Tibial nerve (tissue), 3 donors: ENCODE results near the gene HCFC1R1.

ENCODE experiments used
- CTCF ChIP-seq, 5 experiments: fragments of 200-600 bp in 3 of 5; fragments of 450-650 bp in 2 of 5; sonication (generic) in 3 of 5; IDR thresholded peaks; one replicate each; pipeline ENCODE4 v1.5.1; 2016 to 2019; ENCODE audit warnings: antibody characterized with exemption in 5 of 5, mild to moderate bottlenecking in 3 of 5, moderate library complexity in 2 of 5
- POLR2A ChIP-seq, 2 donors: fragments of 450-650 bp; IDR thresholded peaks; one replicate each; pipeline ENCODE4 v1.6.1; 2017; ENCODE audit warnings: antibody characterized with exemption in 2 of 2, mild to moderate bottlenecking in 2 of 2, moderate library complexity in 2 of 2

DNA sequence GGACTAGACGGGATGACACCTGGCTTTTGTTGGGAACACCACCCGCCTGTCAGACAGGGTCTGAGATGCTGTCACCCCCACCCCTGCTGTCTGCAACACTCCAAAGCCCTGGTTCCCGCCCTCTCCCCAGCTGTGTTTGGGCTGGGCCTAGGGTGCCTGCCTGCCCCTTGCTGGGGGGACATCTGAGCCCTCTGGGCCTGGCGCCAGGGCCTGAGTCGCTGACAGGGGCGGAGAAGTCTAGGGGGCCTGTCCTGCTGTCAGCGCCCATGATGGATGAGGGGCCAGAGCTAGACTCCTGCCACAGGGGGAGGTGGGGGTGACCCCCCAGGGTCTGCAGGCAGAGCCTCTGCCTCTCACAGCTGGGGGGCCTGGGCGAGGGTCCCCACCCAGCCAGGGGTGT lies 35.9 kb downstream of the HCFC1R1 start:
- TF ChIP-seq POLR2A (IDR thresholded peaks at IDR 0.05) (no peak), CTCF (IDR thresholded peaks at IDR 0.05) (no peak)
